ENCODE results near the gene AMN1.
"Not testable (repeated sequence)": the region's sequence is repeated elsewhere in the genome, so short reads cannot be mapped to it uniquely, and the experiment has no call there.

Gene AMN1

DNA sequence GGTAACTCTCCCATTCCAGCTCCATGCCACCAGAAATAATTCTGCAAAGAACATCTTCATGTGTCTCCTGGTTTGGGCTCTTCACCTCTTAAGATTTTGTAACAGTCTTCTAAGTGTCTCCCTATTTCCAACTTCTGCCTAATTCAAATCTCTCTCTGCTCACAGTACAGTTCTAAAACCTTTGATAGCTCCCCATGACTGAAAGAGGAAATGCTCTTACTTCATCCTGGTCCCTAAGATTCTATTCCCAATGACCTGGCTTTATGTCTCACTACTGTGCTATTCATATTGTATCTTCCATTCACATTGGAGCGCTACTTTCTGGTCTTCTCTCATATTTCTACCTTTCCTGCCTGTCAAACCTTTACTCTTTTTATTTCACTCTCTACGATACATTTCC, 1.6 kb downstream of the AMN1 start:
- Histone ChIP-seq H3K9me3 (ENCODE audit: low read length) (no peaks in the 10 kb centered on the region), H3K27me3 (ENCODE audit: insufficient read depth, low read length) (no peaks in the 10 kb centered on the region), H3K4me1 (ENCODE audit: insufficient read depth, low read length) (peaks cover 9% of the 10 kb centered on the region), H3K36me3 (ENCODE audit: insufficient read depth, low read length) (no peaks in the 10 kb centered on the region), H3K4me3 (ENCODE audit: low read length) (no peak overlapping the region), H2AFZ (ENCODE audit: low read depth, low read length) (no peak overlapping the region)

DNA sequence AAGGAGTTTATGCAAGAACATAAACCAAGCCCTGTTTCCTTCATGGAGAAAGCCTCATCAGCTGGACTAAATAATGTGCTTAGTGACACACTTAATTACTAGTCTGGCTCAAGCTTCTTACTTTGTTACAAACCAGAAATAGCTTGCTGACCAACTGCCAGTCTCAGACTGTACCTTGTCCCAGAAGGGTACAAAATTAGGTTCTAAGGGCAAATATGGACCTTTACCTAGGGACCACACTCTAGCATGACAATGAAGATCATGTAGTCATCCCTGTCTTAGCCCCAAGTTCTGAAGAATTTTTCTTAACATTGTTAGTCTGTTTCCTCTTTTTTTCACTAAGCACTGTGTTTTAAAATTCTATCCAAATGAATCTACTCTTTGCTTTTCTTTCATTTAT, 2.2 kb downstream of the AMN1 start:
- H3K36me3 ChIP-seq (ENCODE audit: insufficient read depth, low read length): no peaks in the 10 kb centered on the region
- H3K27me3 ChIP-seq (ENCODE audit: insufficient read depth, low read length): no peaks in the 10 kb centered on the region
- H2AFZ ChIP-seq (ENCODE audit: low read depth, low read length): no peak overlapping the region
- no peaks in the 10 kb centered on the region for H3K9me3 ChIP-seq (ENCODE audit: low read length)
- H3K4me1 ChIP-seq (ENCODE audit: insufficient read depth, low read length): peaks cover 9% of the 10 kb centered on the region
- no peak overlapping the region for H3K4me3 ChIP-seq (ENCODE audit: low read length)

DNA sequence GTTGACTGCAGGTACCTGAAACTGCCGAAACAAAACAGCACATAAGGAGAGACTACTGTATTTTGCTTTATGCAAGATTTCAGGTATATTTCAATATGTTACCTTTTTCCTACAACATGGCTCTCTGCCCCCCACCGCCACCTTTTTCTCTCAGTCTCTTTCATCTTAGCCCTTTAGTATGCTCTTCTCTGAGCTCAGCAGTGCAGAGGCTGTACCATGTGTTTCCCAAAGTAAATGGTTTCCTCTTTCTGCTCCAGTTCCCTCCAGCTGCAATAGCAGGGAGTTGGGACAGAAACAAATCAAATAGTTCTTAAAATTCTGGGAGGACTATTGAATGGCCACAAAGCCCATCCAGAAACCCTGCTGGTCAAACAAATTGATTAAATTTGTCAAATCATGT, 4.3 kb downstream of the AMN1 start:
- no peaks in the 10 kb centered on the region for H3K27me3 ChIP-seq (ENCODE audit: insufficient read depth, low read length)
- no peak overlapping the region for H3K4me3 ChIP-seq (ENCODE audit: low read length)
- no peak overlapping the region for H2AFZ ChIP-seq (ENCODE audit: low read depth, low read length)
- H3K4me1 ChIP-seq (ENCODE audit: insufficient read depth, low read length): peaks cover 4% of the 10 kb centered on the region
- H3K9me3 ChIP-seq (ENCODE audit: low read length): no peaks in the 10 kb centered on the region
- H3K36me3 ChIP-seq (ENCODE audit: insufficient read depth, low read length): no peaks in the 10 kb centered on the region

DNA sequence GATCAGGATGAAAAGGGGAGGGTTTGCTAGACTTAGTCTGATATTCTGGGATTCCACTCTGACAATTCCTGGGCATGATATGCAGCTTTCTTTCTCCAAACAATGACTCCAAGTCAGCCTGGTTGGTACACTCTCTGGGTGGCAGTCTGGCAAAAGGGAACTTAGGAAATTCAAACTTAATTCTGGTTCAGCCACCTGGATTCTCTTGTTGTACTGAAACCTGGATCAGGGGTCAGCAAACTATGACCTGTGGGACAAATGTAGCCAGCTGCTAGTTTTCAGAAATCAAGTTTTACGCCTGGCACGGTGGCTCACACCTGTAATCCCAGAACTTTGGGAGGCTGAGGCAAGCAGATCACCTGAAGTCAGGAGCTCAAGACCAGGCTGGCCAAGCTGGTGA, 6.2 kb downstream of the AMN1 start:
- no peak overlapping the region for H3K4me3 ChIP-seq (ENCODE audit: low read length)
- H3K27me3 ChIP-seq (ENCODE audit: insufficient read depth, low read length): no peaks in the 10 kb centered on the region
- H3K4me1 ChIP-seq (ENCODE audit: insufficient read depth, low read length): no peaks in the 10 kb centered on the region
- no peak overlapping the region for H2AFZ ChIP-seq (ENCODE audit: low read depth, low read length)
- H3K36me3 ChIP-seq (ENCODE audit: insufficient read depth, low read length): no peaks in the 10 kb centered on the region
- peaks cover 4% of the 10 kb centered on the region for H3K9me3 ChIP-seq (ENCODE audit: low read length)

DNA sequence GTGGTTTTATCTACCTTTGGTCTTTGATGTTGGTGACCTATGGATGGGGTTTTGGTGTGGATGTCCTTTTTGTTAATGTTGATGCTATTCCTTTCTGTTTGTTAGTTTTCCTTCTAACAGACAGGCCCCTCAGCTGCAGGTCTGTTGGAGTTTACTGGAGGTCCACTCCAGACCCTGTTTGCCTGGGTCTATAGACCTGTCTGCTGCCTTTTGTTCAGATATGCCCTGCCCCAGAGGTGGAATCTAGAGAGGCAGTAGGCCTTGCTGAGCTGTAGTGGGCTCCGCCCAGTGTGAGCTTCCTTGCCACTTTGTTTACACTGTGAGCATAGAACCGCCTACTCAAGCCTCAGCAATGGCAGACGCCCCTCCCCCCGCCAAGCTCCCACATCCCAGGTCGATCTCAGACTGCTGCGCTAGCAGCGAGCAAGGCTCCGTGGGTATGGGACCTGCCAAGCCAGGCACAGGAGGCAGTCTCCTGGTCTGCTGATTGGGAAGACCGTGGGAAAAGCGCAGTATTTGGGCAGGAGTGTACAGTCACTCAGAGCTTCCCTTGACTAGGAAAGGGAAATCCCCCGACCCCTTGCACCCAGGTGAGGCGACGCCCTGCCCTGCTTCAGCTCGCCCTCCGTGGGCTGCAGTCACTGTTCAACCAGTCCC, 10.2 kb downstream of the AMN1 start:
- not testable (repeated sequence) for H3K9me3 ChIP-seq (ENCODE audit: low read length); H3K27me3 ChIP-seq (ENCODE audit: insufficient read depth, low read length); H3K36me3 ChIP-seq (ENCODE audit: insufficient read depth, low read length); H3K4me1 ChIP-seq (ENCODE audit: insufficient read depth, low read length); H2AFZ ChIP-seq (ENCODE audit: low read depth, low read length); H3K4me3 ChIP-seq (ENCODE audit: low read length)

DNA sequence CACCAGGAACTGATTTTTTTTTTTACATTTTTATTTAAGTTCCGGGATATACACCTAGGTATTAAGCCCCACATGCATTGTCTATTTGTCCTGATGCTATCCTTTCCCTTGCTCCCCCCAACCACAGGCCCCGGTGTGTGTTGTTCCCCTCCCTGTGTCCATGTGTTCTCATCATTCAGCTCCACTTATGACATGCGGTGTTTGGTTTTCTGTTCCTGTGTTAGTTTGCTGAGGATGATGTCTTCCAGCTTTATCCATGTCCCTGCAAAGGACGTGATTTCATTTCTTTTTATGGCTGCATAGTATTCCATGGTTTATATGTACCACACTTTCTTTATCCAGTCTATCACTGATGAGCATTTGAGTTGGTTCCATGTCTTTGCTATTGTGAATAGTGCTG, 11.8 kb downstream of the AMN1 start:
- not testable (repeated sequence) for H3K36me3 ChIP-seq (ENCODE audit: insufficient read depth, low read length); H3K4me3 ChIP-seq (ENCODE audit: low read length); H3K27me3 ChIP-seq (ENCODE audit: insufficient read depth, low read length); H3K4me1 ChIP-seq (ENCODE audit: insufficient read depth, low read length); H2AFZ ChIP-seq (ENCODE audit: low read depth, low read length); H3K9me3 ChIP-seq (ENCODE audit: low read length)

DNA sequence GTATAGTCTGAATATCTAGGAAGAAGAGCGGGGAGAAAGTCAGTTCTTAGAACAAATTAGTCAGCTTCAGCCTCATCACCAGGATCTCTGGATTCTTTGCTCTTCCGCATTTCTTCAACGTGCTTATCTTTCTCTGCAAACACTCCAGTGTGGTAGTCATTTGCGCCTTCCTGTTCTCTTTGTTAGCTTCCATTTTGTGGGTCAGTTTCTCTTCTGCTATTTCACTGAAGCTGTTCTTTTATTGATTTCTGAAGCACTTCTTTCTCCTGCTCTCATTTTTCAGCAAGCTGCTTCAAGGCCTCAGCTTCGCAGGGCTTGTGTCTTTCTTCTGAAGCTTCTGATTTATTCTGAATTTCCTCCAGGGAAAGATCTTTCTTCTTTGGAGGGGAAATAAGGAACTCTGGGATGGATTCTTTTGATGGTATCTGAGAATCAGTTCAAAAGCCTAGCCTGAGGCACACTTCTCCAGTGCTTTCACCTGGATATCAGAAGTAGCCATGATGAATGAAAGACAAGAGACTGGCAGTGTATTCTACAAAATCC, 13.5 kb downstream of the AMN1 start:
- no peaks in the 10 kb centered on the region for H3K4me1 ChIP-seq (ENCODE audit: insufficient read depth, low read length)
- no peaks in the 10 kb centered on the region for H3K36me3 ChIP-seq (ENCODE audit: insufficient read depth, low read length)
- no peaks in the 10 kb centered on the region for H3K27me3 ChIP-seq (ENCODE audit: insufficient read depth, low read length)
- no peak overlapping the region for H3K4me3 ChIP-seq (ENCODE audit: low read length)
- no peak overlapping the region for H2AFZ ChIP-seq (ENCODE audit: low read depth, low read length)
- peaks cover 7% of the 10 kb centered on the region for H3K9me3 ChIP-seq (ENCODE audit: low read length)

DNA sequence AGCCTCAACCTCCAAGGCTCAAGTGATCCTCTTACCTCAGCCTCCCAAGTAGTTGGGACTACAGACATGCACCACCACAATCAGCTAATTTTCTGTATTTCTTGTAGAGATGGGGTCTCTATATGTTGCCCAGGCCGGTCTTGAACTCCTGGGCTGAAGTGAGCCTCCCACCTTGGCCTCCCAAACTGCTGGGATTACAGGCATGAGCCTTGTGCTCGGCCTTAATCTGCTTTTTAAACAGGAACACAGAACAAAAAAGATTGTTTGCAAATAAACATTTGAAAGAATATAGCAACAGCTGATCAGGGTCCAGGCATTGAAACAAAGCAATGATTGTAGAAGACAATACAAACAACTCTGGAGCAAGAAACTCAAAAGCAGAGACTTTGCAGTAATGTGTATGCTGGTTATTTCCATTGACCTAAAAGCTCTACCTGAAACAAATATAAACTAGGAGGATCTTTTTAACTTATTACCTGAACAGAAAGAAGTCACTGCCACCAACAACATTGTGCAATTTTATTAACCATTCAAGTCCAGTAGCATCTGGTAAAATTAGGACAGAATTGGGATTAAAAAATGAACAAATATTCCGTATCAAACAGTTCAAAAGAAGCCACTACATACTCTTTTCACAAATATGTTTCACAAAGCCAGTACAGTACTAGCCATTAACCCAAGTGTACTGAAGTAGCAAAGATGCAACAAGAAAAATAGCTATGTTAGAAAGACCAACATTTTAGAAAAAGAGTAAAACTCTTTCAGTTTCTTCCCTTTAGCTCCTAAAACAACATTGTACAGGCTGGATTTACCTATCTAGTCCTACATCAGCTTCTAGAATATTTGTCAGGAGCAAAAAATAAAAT, 14.2 kb downstream of the AMN1 start:
- no peak overlapping the region for H2AFZ ChIP-seq (ENCODE audit: low read depth, low read length)

DNA sequence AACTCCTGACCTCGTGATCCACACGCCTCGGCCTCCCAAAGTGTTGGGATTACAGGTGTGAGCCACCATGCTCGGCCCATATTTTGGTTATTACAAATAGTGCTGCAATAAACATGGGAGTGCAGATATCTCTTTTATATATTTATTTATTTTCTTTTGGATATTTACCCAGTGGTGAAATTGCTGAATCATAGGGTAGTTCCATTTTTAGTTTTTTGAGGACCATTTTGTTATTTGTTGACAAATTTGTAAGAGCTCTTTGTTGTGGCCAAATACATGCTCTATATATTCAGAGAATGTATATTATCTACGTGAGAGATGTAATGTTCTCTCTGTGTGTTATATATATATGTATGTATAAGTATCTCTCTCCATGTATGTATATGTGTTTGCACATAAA, 15.9 kb downstream of the AMN1 start:
- H3K9me3 ChIP-seq (ENCODE audit: low read length): peaks cover 5% of the 10 kb centered on the region
- H3K4me3 ChIP-seq (ENCODE audit: low read length): no peak overlapping the region

More for the DNA sequence above, 14.2 kb downstream of the AMN1 start:
- no peak overlapping the region for H3K4me3 ChIP-seq (ENCODE audit: low read length)
- H3K4me1 ChIP-seq (ENCODE audit: insufficient read depth, low read length): no peaks in the 10 kb centered on the region
- H3K9me3 ChIP-seq (ENCODE audit: low read length): peaks cover 7% of the 10 kb centered on the region
- H3K27me3 ChIP-seq (ENCODE audit: insufficient read depth, low read length): no peaks in the 10 kb centered on the region
- no peaks in the 10 kb centered on the region for H3K36me3 ChIP-seq (ENCODE audit: insufficient read depth, low read length)

DNA sequence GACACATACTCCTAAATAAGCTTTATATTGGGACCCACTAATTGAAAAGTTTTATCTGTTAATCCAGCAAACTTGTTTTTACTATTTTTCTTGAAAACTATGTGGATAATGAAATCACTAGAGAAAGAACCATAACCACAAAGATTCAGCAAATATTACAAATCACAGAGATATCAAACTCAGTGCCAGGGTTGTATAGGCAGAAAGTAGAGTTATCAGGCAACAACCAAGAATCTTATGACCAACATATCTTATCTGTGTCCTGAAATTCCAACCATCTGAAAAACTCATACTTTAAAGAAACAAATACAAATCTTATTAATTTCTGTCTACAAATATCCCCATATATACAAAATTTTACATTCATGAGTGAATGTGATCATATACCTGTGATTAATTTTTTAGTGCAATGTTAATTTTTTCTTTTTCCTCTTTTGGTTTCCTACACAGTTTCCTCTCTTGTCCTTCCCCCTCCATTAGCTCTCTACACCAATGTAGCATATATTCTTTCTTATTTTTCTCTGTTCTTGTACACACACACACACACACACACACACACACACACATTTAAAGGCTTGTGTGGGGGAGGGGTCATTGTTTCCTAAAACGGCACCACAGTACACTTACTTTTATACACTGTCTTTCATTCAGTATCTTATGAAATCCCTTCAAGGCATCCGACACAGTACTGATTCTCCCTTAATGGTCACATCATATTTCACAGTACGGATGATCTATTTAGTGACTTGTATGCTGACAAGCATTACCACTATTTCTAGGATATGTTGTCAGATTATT, 18.6 kb downstream of the AMN1 start:
- no peaks in the 10 kb centered on the region for H3K27me3 ChIP-seq (ENCODE audit: insufficient read depth, low read length)

More for the DNA sequence above, 15.9 kb downstream of the AMN1 start:
- Histone ChIP-seq H2AFZ (ENCODE audit: low read depth, low read length) (no peak overlapping the region), H3K36me3 (ENCODE audit: insufficient read depth, low read length) (no peaks in the 10 kb centered on the region), H3K27me3 (ENCODE audit: insufficient read depth, low read length) (no peaks in the 10 kb centered on the region), H3K4me1 (ENCODE audit: insufficient read depth, low read length) (no peaks in the 10 kb centered on the region)

DNA sequence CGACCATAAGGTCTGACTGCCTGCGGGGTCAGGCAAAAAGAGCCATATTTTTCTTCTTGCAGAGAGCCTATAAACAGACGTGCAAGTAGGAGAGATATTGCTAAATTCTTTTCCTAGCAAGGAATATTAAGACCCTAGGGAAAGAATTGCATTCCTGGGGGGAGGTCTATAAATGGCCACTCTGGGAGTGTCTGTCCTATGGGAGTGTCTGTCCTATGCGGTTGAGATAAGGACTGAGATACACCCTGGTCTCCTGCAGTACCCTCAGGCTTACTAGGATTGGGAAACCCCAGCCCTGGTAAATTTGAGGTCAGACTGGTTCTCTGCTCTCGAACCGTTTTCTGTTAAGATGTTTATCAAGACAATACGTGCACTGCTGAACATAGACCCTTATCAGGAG, 20.7 kb downstream of the AMN1 start:
- H3K9me3 ChIP-seq (ENCODE audit: low read length); H3K27me3 ChIP-seq (ENCODE audit: insufficient read depth, low read length); H2AFZ ChIP-seq (ENCODE audit: low read depth, low read length); H3K4me1 ChIP-seq (ENCODE audit: insufficient read depth, low read length); H3K36me3 ChIP-seq (ENCODE audit: insufficient read depth, low read length); H3K4me3 ChIP-seq (ENCODE audit: low read length): not testable (repeated sequence)

More for the DNA sequence above, 18.6 kb downstream of the AMN1 start:
- Histone ChIP-seq H3K4me3 (ENCODE audit: low read length) (no peak overlapping the region), H3K36me3 (ENCODE audit: insufficient read depth, low read length) (no peaks in the 10 kb centered on the region), H2AFZ (ENCODE audit: low read depth, low read length) (no peak overlapping the region), H3K9me3 (ENCODE audit: low read length) (peaks cover 2% of the 10 kb centered on the region), H3K4me1 (ENCODE audit: insufficient read depth, low read length) (no peaks in the 10 kb centered on the region)

DNA sequence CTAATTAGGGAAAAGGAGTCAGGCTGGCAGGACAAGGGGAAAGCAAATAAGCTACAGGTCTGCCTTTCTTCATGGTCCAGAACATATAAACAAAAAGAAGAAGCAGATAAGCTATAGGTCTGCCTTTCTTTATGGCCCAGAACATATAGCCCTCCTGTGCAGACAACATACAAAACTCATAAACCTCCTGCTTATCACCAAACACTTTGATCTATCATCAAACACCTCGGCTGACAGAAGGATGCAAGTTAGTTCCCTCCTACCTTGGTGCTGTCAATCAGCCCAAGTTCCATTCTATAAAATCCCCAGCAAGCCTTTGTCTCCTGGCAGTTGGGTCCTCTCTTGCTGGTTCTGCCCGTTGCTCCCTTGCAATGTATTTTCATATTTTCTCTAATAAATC, 23.2 kb downstream of the AMN1 start:
- no peak overlapping the region for H3K4me3 ChIP-seq (ENCODE audit: low read length)
- H3K9me3 ChIP-seq (ENCODE audit: low read length): peaks cover 2% of the 10 kb centered on the region
- no peak overlapping the region for H2AFZ ChIP-seq (ENCODE audit: low read depth, low read length)
- H3K4me1 ChIP-seq (ENCODE audit: insufficient read depth, low read length): no peaks in the 10 kb centered on the region
- no peaks in the 10 kb centered on the region for H3K36me3 ChIP-seq (ENCODE audit: insufficient read depth, low read length)
- H3K27me3 ChIP-seq (ENCODE audit: insufficient read depth, low read length): no peaks in the 10 kb centered on the region

DNA sequence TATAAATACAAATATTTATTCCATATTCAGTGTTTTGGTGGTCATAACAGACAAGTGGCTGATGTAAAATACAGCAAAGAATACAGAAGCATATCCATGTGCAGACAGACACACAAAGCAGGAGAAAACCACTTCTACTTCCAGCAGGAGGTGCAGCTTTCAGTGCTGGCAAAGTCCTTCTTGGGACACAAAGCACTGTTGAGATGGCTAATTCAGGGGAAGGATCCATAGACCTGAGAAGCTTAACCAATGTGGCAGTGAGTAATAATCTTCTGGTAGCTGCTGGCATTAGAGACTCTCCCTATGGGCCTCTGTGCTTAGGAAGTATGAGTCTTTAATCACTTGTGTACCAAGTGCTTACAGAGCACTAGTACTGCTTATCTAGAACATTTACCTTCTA, 26.8 kb downstream of the AMN1 start:
- H3K9me3 ChIP-seq (ENCODE audit: low read length): no peaks in the 10 kb centered on the region
- no peaks in the 10 kb centered on the region for H3K27me3 ChIP-seq (ENCODE audit: insufficient read depth, low read length)
- H2AFZ ChIP-seq (ENCODE audit: low read depth, low read length): no peak overlapping the region
- peaks cover 10% of the 10 kb centered on the region for H3K36me3 ChIP-seq (ENCODE audit: insufficient read depth, low read length)
- H3K4me3 ChIP-seq (ENCODE audit: low read length): no peak overlapping the region
- no peaks in the 10 kb centered on the region for H3K4me1 ChIP-seq (ENCODE audit: insufficient read depth, low read length)
